WERI-Rb-1 (cell line): Measurements from ENCODE around the gene DAZAP1.
A peak's percentile ranks its signal among the peaks of the same experiment; 100 is the strongest.
"Not testable (repeated sequence)": the region's sequence is repeated elsewhere in the genome, so short reads cannot be mapped to it uniquely, and the experiment has no call there.

Source experiments
- DNase-seq: peaks from one replicate; pipeline ENCODE4 v3.0.0-alpha.2; 2020
- H3K27ac ChIP-seq: fragments of 250-450 bp; sonication (Bioruptor Pico); 2 replicates; pipeline ENCODE4 v1.5.1; 2020; ENCODE audit warnings: mild to moderate bottlenecking, moderate library complexity
- H3K27me3 ChIP-seq: fragments of 250-450 bp; sonication (Bioruptor Pico); 2 replicates; pipeline ENCODE4 v1.5.1; 2021; ENCODE audit warnings: mild to moderate bottlenecking, low read depth, moderate library complexity; ENCODE audit not compliant: insufficient read depth, severe bottlenecking
- H3K36me3 ChIP-seq: fragments of 250-450 bp; sonication (Bioruptor Pico); 2 replicates; pipeline ENCODE4 v1.5.1; 2020; ENCODE audit warnings: mild to moderate bottlenecking, moderate library complexity
- H3K4me3 ChIP-seq: 2 replicates; pipeline ENCODE4 v1.5.1; 2011; ENCODE audit warnings: low read depth, mild to moderate bottlenecking, control low read depth, low read length
- H3K9me3 ChIP-seq: fragments of 250-450 bp; sonication (Bioruptor Pico); 2 replicates; pipeline ENCODE4 v1.5.1; 2021; ENCODE audit warnings: mild to moderate bottlenecking, moderate library complexity; ENCODE audit not compliant: severe bottlenecking
- CTCF ChIP-seq: IDR thresholded peaks from 2 replicates; pipeline ENCODE4 v1.5.1; 2011; ENCODE audit warnings: low read depth, mild to moderate bottlenecking, control low read depth, inconsistent platforms, low read length

Gene DAZAP1

DNA sequence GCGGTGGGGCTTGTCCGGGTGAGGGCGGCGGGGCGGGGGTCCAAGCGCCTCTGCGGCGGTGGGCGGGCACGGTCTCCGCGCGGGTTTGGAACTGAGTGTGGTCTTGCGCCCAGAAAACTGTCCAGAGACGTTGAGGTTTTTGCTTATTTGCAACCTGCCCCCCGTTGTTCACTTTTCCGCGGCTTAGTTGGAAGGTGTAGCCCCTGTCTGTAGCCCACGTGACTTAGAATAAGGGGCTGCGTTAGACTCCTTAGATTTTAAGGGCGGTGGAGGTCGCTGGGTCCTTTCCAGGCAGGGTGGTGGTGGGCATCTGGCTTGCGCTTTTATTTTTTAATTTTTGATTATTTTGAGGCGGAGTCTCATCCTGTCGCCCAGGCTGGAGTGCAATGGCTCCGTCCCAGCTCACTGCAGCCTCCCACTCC, 31.6 kb downstream of the DAZAP1 start:
- Histone ChIP-seq H3K4me3 (peak overlapping the region; percentile 87), H3K9me3 (no peaks in the 10 kb centered on the region), H3K36me3 (peaks cover 64% of the 10 kb centered on the region), H3K27ac (peak overlapping the region; percentile 92), H3K27me3 (no peaks in the 10 kb centered on the region)
- no peak for TF ChIP-seq CTCF
- DNase-seq, result no peak

DNA sequence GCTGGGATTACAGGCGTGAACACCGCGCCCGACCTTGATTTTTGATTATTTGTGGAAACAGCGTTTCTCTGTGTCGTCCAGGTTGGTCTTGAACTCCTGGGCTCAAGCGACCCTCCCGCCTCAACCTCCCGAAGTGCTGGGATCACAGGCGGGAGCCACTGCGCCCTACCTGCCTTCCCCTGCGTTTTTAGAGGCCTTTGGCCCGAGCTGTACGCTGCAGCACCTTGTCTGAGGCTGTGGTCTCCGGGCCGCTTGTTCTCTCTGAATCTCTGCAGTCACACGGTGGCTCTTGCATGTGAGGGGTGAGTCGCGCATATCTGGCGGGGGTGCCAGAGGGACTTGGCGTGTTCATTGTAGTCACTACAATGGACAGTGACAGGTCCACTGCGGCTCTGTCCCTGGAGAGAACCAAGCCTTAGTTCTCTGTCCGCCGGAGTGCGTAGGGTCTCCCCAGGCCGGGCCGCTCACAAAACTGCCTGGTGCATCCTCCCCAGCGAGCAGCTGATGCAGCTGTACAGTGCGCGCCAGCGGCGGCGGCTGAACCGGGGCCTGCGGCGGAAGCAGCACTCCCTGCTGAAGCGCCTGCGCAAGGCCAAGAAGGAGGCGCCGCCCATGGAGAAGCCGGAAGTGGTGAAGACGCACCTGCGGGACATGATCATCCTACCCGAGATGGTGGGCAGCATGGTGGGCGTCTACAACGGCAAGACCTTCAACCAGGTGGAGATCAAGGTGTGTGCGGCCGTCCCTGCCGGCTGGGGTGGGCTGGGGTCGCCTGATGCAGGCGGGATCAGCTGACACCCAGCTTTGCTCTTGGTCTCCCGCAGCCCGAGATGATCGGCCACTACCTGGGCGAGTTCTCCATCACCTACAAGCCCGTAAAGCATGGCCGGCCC, 32.4 kb downstream of the DAZAP1 start:
- not testable (repeated sequence) for H3K27me3 ChIP-seq, DNase-seq, H3K9me3 ChIP-seq
- peaks cover 56% of the 10 kb centered on the region for H3K36me3 ChIP-seq
- H3K4me3 ChIP-seq, result peak overlapping the region; percentile 87
- peak overlapping the region; percentile 92 for H3K27ac ChIP-seq

GRCh38 chr19:1440418-1440801, 33.0 kb downstream of the DAZAP1 start:
- DNase-seq, result no peak
- no peak overlapping the region for H3K4me3 ChIP-seq
- no peaks in the 10 kb centered on the region for H3K9me3 ChIP-seq
- TF ChIP-seq CTCF, result no peak
- no peak overlapping the region for H3K27ac ChIP-seq
- no peaks in the 10 kb centered on the region for H3K27me3 ChIP-seq
- H3K36me3 ChIP-seq, result peaks cover 51% of the 10 kb centered on the region

- no peaks in the 10 kb centered on the region for H3K27me3 ChIP-seq
- no peak overlapping the region for H3K4me3 ChIP-seq
- no peak for TF ChIP-seq CTCF
- no peak for DNase-seq
- H3K36me3 ChIP-seq, result peaks cover 45% of the 10 kb centered on the region
- no peaks in the 10 kb centered on the region for H3K9me3 ChIP-seq
- no peak overlapping the region for H3K27ac ChIP-seq
Observed at GRCh38 chr19:1441022-1441426, 33.6 kb downstream of the DAZAP1 start.

DNA sequence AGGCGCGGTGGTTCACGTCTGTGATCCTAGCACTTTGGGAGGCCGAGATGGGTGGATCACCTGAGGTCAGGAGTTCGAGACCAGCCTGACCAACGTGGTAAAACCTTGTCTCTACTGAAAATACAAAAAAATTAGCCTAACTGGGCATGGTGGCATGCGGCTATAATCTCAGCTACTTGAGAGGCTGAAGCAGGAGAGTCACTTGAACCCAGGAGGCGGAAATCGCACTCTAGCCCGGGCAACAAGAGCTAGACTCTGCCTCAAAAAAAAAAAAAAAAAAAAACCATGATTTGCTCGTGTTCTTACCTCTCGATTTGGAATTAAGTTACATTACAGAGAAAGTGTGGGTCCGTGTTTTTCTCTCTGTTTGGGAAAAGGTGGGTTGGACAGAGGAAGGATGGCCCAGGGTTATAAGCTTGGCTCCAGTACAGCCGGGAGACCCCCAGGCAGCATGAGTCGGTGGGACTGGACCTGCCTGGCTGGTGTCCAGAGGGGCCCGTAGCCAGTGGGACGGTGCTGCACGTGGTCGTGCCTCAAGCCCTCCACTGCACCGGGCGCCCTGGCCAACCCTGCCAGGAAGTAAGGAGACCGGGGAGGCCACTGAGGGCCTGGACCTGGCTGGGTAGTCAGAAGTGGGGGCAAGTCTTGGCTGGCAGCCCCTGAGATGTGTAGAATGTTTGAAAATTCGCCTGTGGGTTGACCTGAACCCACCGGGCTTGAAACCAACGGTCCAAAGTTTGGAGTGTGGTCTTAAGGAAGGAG, 34.5 kb downstream of the DAZAP1 start:
- Histone ChIP-seq H3K9me3 (no peaks in the 10 kb centered on the region), H3K36me3 (peaks cover 44% of the 10 kb centered on the region), H3K27ac (no peak overlapping the region), H3K27me3 (peaks cover 7% of the 10 kb centered on the region), H3K4me3 (no peak overlapping the region)
- DNase-seq, result no peak
- no peak for TF ChIP-seq CTCF

- H3K36me3 ChIP-seq, result peaks cover 26% of the 10 kb centered on the region
- H3K27me3 ChIP-seq, result peaks cover 22% of the 10 kb centered on the region
- peak; percentile 80 for DNase-seq
- TF ChIP-seq CTCF, result peak; percentile 96
- H3K9me3 ChIP-seq, result no peaks in the 10 kb centered on the region
- H3K27ac ChIP-seq, result peak overlapping the region; percentile 67
- peak overlapping the region; percentile 60 for H3K4me3 ChIP-seq
Observed at GRCh38 chr19:1445185-1445931, 38.0 kb downstream of the DAZAP1 start.
